Tibial nerve (tissue), 4 donors: ENCODE measurements around the gene CKAP2. TPM values are rescaled to one million over a fixed set of nuclear protein-coding genes. Genes with fewer than 3 reads are reported as not detected.
A peak's percentile ranks its signal among the peaks of the same experiment; 100 is the strongest.
"Not testable (repeated sequence)": the region's sequence is repeated elsewhere in the genome, so short reads cannot be mapped to it uniquely, and the experiment has no call there.

ENCODE experiments used
- DNase-seq, 2 donors: peaks; one replicate each; pipeline ENCODE4 v3.0.0-alpha.2; 2019; ENCODE audit warnings: low spot score in 2 of 2
- H3K27ac ChIP-seq, 4 donors: fragments of 200-600 bp; sonication (generic) in 3 of 4; one replicate each; pipeline ENCODE4 v1.5.1; 2017 to 2019; ENCODE audit warnings: mild to moderate bottlenecking in 1 of 4
- H3K27me3 ChIP-seq, 2 donors: fragments of 200-600 bp; sonication (generic) in 1 of 2; one replicate each; pipeline versions ENCODE4 v1.5.1 to v1.6.0; 2017 to 2019
- H3K36me3 ChIP-seq, 3 donors: fragments of 200-600 bp; sonication (generic); one replicate each; pipeline ENCODE4 v1.5.1; 2018 to 2019
- H3K4me1 ChIP-seq, 4 donors: fragments of 200-600 bp; sonication (generic) in 3 of 4; one replicate each; pipeline ENCODE4 v1.5.1; 2017 to 2019
- H3K4me3 ChIP-seq, 4 donors: fragments of 200-600 bp; sonication (generic) in 3 of 4; one replicate each; pipeline ENCODE4 v1.5.1; 2017 to 2019; ENCODE audit warnings: mild to moderate bottlenecking in 1 of 4, moderate library complexity in 1 of 4
- H3K9me3 ChIP-seq, 4 donors: fragments of 200-600 bp; sonication (generic) in 3 of 4; one replicate each; pipeline ENCODE4 v1.5.1; 2017 to 2019
- EP300 ChIP-seq, 2 donors: sonication (generic); formaldehyde crosslinking; IDR thresholded peaks; one replicate each; pipeline ENCODE4 v1.6.1; 2017; ENCODE audit warnings: antibody characterized with exemption in 2 of 2, mild to moderate bottlenecking in 1 of 2
- POLR2A ChIP-seq, 2 donors: fragments of 450-650 bp; IDR thresholded peaks; one replicate each; pipeline ENCODE4 v1.6.1; 2017; ENCODE audit warnings: antibody characterized with exemption in 2 of 2, mild to moderate bottlenecking in 2 of 2, moderate library complexity in 2 of 2
- WGBS, 2 donors: methylation state at CpG; one replicate each; pipeline ENCODE4 v1.1.5; 2018; 5-methylcytosine and 5-hydroxymethylcytosine counted together
- total RNA-seq, 4 donors: library from RNA; depleted of rRNA; stranded (reverse); fragments of >200 nt; gene quantifications; one replicate each; pipeline ENCODE4 v1.1.0, GENCODE V29; 2016
- TF ChIP-seq, protein P1 (sequence below), 5 experiments: fragments of 200-600 bp in 3 of 5; fragments of 450-650 bp in 2 of 5; sonication (generic) in 3 of 5; IDR thresholded peaks; one replicate each; pipeline ENCODE4 v1.5.1; 2016 to 2019; ENCODE audit warnings: antibody characterized with exemption in 5 of 5, mild to moderate bottlenecking in 3 of 5, moderate library complexity in 2 of 5

CKAP2 gene
- total RNA-seq, 4 donors from 2014 or later = 6.6 to 12.3 (median 7.4) TPM

DNA sequence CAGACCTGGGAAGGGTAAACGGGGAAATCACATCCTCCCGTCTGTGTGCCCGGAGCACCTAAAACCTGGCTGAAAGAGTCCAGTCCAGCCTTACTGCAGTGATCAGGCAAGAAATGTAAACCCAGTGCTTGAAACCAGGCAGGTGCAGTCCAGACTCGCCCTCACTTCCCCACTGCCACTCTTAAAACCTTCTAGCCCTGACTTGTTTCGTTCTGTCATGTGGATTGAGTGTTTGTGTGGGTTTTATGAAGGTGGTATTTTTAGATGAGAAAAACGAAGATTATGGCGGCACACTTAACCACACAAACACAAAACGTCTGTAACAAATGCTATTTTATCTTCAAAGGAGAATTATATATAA is 839 bp upstream of the CKAP2 start:
- H3K27ac ChIP-seq = peak overlapping the region; percentile 71 to 90 (median 90)
- H3K9me3 ChIP-seq = no peaks in the 10 kb centered on the region
- peaks cover 0 to 15% (median 0%) of the 10 kb centered on the region in 3 donors for H3K36me3 ChIP-seq
- H3K4me1 ChIP-seq = peaks cover 0 to 25% (median 3%) of the 10 kb centered on the region in 4 donors
- H3K27me3 ChIP-seq = no peaks in the 10 kb centered on the region
- TF ChIP-seq, protein P1, sequence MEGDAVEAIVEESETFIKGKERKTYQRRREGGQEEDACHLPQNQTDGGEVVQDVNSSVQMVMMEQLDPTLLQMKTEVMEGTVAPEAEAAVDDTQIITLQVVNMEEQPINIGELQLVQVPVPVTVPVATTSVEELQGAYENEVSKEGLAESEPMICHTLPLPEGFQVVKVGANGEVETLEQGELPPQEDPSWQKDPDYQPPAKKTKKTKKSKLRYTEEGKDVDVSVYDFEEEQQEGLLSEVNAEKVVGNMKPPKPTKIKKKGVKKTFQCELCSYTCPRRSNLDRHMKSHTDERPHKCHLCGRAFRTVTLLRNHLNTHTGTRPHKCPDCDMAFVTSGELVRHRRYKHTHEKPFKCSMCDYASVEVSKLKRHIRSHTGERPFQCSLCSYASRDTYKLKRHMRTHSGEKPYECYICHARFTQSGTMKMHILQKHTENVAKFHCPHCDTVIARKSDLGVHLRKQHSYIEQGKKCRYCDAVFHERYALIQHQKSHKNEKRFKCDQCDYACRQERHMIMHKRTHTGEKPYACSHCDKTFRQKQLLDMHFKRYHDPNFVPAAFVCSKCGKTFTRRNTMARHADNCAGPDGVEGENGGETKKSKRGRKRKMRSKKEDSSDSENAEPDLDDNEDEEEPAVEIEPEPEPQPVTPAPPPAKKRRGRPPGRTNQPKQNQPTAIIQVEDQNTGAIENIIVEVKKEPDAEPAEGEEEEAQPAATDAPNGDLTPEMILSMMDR (IDR thresholded peaks at IDR 0.05) = no peak
- TF ChIP-seq EP300 (IDR thresholded peaks at IDR 0.05) = no peak
- TF ChIP-seq POLR2A (IDR thresholded peaks at IDR 0.05) = no peak
- 12 to 16% methylated on average over 8 of the region's 8 CpGs for WGBS, 2 donors
- peak overlapping the region; percentile 52 to 81 (median 65) for H3K4me3 ChIP-seq
- no peak for DNase-seq

DNA sequence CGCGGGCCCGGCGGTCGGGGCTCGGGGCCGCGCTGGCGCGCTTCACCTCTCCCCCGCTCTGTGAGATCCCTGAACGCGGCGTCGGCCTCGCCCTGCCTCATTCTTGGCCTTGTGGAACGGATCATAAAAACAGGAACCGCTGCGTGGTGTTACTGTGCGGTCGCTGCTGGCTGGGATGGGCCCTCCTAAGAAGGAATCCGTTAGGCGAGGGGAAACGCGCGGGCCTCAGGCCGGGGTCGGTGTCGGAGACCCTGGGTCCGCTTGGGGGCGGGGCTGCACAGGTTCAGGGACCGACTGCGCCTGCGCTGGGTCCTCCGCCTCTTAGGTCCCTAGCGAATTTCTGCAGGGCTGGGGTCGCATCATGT is 381 bp downstream of the CKAP2 start:
- H3K27me3 ChIP-seq = no peaks in the 10 kb centered on the region
- peak in 1 of 2 donors; percentile 15 for DNase-seq
- H3K4me1 ChIP-seq = peaks cover 0 to 22% (median 2%) of the 10 kb centered on the region in 4 donors
- WGBS, 2 donors = 1% methylated on average over 32 to 33 of the region's 37 CpGs
- H3K4me3 ChIP-seq = peak overlapping the region; percentile 52 to 81 (median 65)
- TF ChIP-seq POLR2A (IDR thresholded peaks at IDR 0.05) (no peak), EP300 (IDR thresholded peaks at IDR 0.05) (no peak)
- TF ChIP-seq, protein P1 (IDR thresholded peaks at IDR 0.05) = no peak
- H3K27ac ChIP-seq = peak overlapping the region; percentile 71 to 90 (median 90)
- H3K36me3 ChIP-seq = peaks cover 0 to 20% (median 0%) of the 10 kb centered on the region in 3 donors
- no peaks in the 10 kb centered on the region for H3K9me3 ChIP-seq

DNA sequence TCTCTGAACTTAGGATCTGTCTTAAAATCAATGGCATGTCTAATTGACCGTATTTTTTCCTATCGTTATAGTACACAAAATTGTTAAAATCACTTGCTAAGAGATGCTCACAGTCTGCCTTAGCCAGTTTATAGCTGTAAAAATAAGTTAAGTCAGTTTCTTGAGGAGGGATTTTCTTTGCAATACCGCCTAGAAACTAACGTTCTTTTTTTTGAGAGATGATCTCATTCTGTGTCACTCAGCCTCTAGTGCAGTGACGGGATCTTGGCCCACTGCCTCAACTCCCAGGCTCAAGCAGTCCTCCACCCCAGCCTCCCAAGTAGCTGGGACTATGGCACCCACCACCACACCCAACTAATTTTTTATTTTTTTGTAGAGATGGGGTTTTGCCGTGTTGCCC is 4.4 kb downstream of the CKAP2 start:
- TF ChIP-seq EP300 (IDR thresholded peaks at IDR 0.05) = no peak
- TF ChIP-seq, protein P1 (IDR thresholded peaks at IDR 0.05) = no peak
- Histone ChIP-seq H3K4me1 (peaks cover 0 to 9% (median 0%) of the 10 kb centered on the region in 4 donors), H3K4me3 (no peak overlapping the region), H3K36me3 (peaks cover 0 to 54% (median 0%) of the 10 kb centered on the region in 3 donors), H3K27ac (no peak overlapping the region), H3K27me3 (no peaks in the 10 kb centered on the region), H3K9me3 (no peaks in the 10 kb centered on the region)
- WGBS, 2 donors = 75 to 77% methylated on average over 6 of the region's 6 CpGs
- DNase-seq = no peak

DNA sequence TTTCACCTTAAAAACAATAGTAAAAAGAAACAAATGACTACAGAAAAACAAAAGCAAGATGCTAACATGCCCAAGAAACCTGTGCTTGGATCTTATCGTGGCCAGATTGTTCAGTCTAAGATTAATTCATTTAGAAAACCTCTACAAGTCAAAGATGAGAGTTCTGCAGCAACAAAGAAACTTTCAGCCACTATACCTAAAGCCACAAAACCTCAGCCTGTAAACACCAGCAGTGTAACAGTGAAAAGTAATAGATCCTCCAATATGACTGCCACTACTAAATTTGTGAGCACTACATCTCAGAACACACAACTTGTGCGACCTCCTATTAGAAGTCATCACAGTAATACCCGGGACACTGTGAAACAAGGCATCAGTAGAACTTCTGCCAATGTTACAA is 6.0 kb downstream of the CKAP2 start:
- H3K27ac ChIP-seq = no peak overlapping the region
- H3K36me3 ChIP-seq = peaks cover 0 to 59% (median 0%) of the 10 kb centered on the region in 3 donors
- H3K4me1 ChIP-seq = peaks cover 0 to 4% (median 0%) of the 10 kb centered on the region in 4 donors
- 83 to 88% methylated on average over 3 of the region's 3 CpGs for WGBS, 2 donors
- no peaks in the 10 kb centered on the region for H3K27me3 ChIP-seq
- no peak overlapping the region for H3K4me3 ChIP-seq
- no peak for TF ChIP-seq POLR2A (IDR thresholded peaks at IDR 0.05)
- TF ChIP-seq EP300 (IDR thresholded peaks at IDR 0.05) = no peak
- TF ChIP-seq, protein P1 (IDR thresholded peaks at IDR 0.05) = no peak
- DNase-seq = no peak
- no peaks in the 10 kb centered on the region for H3K9me3 ChIP-seq

DNA sequence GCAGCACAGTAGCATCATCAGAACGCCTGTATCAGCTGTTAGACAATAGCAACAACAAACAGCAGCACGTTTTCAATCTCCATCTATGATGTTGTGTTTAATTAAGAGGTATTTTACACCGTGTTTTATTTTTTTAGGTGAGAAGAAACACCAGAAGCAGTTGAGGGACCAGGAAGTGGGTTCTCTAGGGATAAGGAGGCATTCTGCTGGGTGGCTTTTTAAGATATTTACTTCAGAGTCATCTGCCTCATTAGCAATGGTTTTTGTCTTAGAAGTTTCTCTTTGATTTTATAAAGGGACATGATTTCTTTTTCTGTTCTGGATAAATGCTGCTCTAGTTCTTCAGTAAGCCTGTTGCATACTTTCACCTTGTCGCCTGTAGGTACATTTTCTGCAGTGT is 8.2 kb downstream of the CKAP2 start:
- TF ChIP-seq, protein P1 (IDR thresholded peaks at IDR 0.05) = no peak
- no peak for TF ChIP-seq EP300 (IDR thresholded peaks at IDR 0.05)
- no peak for DNase-seq
- no peak overlapping the region for H3K27ac ChIP-seq
- H3K4me3 ChIP-seq = no peak overlapping the region
- 81 to 87% methylated on average over 4 of the region's 4 CpGs for WGBS, 2 donors
- no peaks in the 10 kb centered on the region for H3K4me1 ChIP-seq
- H3K36me3 ChIP-seq = peaks cover 0 to 57% (median 0%) of the 10 kb centered on the region in 3 donors
- H3K27me3 ChIP-seq = no peaks in the 10 kb centered on the region
- no peaks in the 10 kb centered on the region for H3K9me3 ChIP-seq

DNA sequence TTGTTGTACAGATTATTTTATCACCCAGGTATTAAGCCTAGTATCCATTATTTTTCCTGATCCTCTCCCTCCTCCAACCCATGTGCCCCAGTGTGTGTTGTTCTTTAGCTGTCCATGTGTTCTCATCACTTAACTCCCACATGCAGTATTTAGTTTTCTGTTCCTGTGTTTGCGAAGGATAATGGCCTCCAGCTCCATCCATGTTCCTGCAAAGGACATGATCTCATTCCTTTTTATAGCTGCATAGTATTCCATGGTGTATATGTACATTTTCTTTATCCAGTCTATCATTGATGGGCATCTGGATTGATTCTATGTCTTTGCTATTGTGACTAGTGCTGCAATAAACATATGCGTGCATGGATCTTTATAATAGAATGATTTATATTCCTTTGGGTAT is 13.2 kb downstream of the CKAP2 start:
- WGBS, 2 donors = 89 to 99% methylated on average over 2 of the region's 2 CpGs
- not testable (repeated sequence) for H3K4me1 ChIP-seq, H3K27ac ChIP-seq, DNase-seq, H3K9me3 ChIP-seq, H3K4me3 ChIP-seq, H3K27me3 ChIP-seq
- H3K36me3 ChIP-seq = peaks cover 0 to 41% (median 0%) of the 10 kb centered on the region in 3 donors

DNA sequence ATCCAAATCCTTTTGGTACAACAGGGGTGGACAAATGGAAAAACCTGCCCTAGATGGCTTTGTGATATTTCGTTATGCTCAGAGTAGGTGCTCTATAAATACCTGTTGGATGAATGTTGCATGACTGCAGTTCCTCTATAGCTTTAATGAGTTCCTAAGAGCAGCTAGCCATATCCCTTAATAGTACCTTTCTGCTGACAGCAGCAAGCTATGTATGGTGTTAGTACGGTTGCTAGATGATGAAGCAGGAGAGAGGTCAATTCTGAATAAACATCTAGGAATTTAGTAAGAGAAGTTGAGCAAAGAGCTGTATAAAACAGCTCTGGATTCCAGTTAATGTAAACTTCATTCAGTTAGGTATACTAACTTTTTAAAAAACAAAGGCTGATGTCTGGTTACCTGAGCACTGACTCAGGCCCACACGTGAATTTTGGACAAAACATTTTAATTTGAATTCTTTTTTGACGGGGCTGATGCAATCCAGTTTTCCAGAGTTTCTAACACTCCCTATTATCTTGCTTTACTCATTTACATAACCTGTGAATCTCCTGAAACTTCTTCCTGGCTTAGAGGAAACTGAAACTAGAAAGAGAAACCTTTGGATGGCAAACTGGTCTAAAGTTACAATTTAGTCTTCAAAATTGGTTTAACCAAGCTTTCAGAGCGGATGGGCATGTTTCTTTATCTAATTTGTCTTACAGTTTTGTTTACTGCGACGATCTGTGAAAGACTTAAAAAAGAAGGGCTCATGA is 25.6 kb downstream of the CKAP2 start:
- H3K4me3 ChIP-seq, H3K36me3 ChIP-seq, H3K27ac ChIP-seq, H3K4me1 ChIP-seq, H3K27me3 ChIP-seq, H3K9me3 ChIP-seq, DNase-seq: not testable (repeated sequence)
- WGBS, 2 donors = 89 to 91% methylated on average over 6 of the region's 7 CpGs

DNA sequence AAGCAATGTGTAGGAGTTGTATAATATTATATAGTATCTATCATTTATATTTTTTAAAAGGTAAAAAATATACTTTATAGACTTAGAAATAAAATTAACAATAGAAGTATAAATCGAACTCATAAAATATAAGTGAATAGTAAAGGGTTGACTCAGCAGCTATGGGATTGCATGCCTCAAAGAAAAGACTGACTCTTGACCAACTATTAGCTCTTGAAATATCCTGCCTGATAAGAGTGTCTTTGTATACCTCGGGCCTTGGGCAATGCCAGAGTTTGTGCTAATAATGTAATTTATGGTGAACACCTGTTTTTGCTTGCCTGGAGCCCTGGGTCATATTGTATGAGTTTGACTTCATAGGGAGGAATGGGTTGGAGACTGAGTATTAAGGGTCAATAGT is 31.8 kb downstream of the CKAP2 start:
- H3K4me1 ChIP-seq, H3K27ac ChIP-seq, DNase-seq, H3K36me3 ChIP-seq, H3K4me3 ChIP-seq, H3K27me3 ChIP-seq, H3K9me3 ChIP-seq: not testable (repeated sequence)
- WGBS, 2 donors = 46 to 47% methylated on average over 2 of the region's 2 CpGs
